IMR-90 (cell line): Measurements from ENCODE around the gene USP10. TPM values are rescaled to one million over a fixed set of nuclear protein-coding genes. Genes with fewer than 3 reads are reported as not detected.

ENCODE experiments used
- ATAC-seq: fragments of 200-7000 bp; cut with Tn5 transposase; 2 replicates; pipeline ENCODE4 v1.9.1; 2020; ENCODE audit warnings: low read depth, mild to moderate bottlenecking, moderate library complexity
- BruUV-seq: library from RNA; stranded (reverse); fragments of 400-500 nt; replicated peaks from 2 replicates; lab custom pipeline; 2021; lab: Mats Ljungman, UMichigan
- CTCF ChIA-PET: fragments of 300-600 bp; formaldehyde crosslinking; extraction: SDS; loops from one replicate; lab custom pipeline; 2021; ENCODE audit warnings: antibody characterized with exemption; lab: Yijun Ruan, JAX
- POLR2A ChIA-PET: fragments of 300-600 bp; sonication (Branson Sonifier 250); formaldehyde crosslinking; loops from one replicate; lab custom pipeline; 2022; ENCODE audit warnings: antibody characterized with exemption; ENCODE audit not compliant: unreplicated experiment; lab: Charles Lee
- DNase-seq: peaks from one replicate; pipeline ENCODE4 v3.0.0; 2013
- H2AFZ ChIP-seq: replicated peaks from 2 replicates; pipeline ENCODE3; 2013; ENCODE audit warnings: low read length, mild to moderate bottlenecking; ENCODE audit not compliant: poor library complexity
- H2AK5ac ChIP-seq: 2 replicates; pipeline ENCODE4 v1.6.1; 2013; ENCODE audit warnings: low read depth, low read length, inconsistent platforms
- H2AK9ac ChIP-seq: replicated peaks from 2 replicates; pipeline ENCODE3; 2013; ENCODE audit warnings: mild to moderate bottlenecking, low read depth, low read length, moderate library complexity; ENCODE audit not compliant: poor library complexity
- H2BK120ac ChIP-seq: 2 replicates; pipeline ENCODE4 v1.6.1; 2013; ENCODE audit warnings: low read depth, low read length, inconsistent platforms
- H2BK15ac ChIP-seq: 3 replicates; pipeline ENCODE4 v1.6.1; 2013; ENCODE audit warnings: low read depth, low read length, inconsistent platforms
- H2BK20ac ChIP-seq: 2 replicates; pipeline ENCODE4 v1.6.1; 2013; ENCODE audit warnings: low read depth, mild to moderate bottlenecking, inconsistent platforms, low read length, moderate library complexity
- H2BK5ac ChIP-seq: 2 replicates; pipeline ENCODE4 v1.6.1; 2013; ENCODE audit warnings: mild to moderate bottlenecking, low read depth, low read length, inconsistent platforms; ENCODE audit not compliant: poor library complexity, severe bottlenecking
- H3K14ac ChIP-seq: replicated peaks from 2 replicates; pipeline ENCODE4 v1.6.1; 2013; ENCODE audit warnings: low read depth, low read length, inconsistent platforms
- H3K18ac ChIP-seq: 2 replicates; pipeline ENCODE4 v1.6.1; 2013; ENCODE audit warnings: low read depth, low read length, control low read depth
- H3K23ac ChIP-seq: 2 replicates; pipeline ENCODE4 v1.6.1; 2013; ENCODE audit warnings: low read depth, low read length, inconsistent platforms
- H3K27ac ChIP-seq: 2 replicates; pipeline ENCODE4 v1.5.1; 2013; ENCODE audit warnings: mild to moderate bottlenecking, control low read depth, low read length; ENCODE audit not compliant: insufficient read depth
- H3K27me3 ChIP-seq: 2 replicates; pipeline ENCODE4 v1.6.1; 2013; ENCODE audit warnings: low read length; ENCODE audit not compliant: control insufficient read depth, insufficient read depth
- H3K36me3 ChIP-seq: 2 replicates; pipeline ENCODE4 v1.6.1; 2013; ENCODE audit warnings: low read length, mixed read lengths; ENCODE audit not compliant: control insufficient read depth, insufficient read depth
- H3K4ac ChIP-seq: 2 replicates; pipeline ENCODE4 v1.6.1; 2013; ENCODE audit warnings: low read depth, low read length, inconsistent platforms
- H3K4me1 ChIP-seq: 2 replicates; pipeline ENCODE4 v1.6.1; 2013; ENCODE audit warnings: low read length, mixed read lengths; ENCODE audit not compliant: control insufficient read depth, insufficient read depth
- H3K4me2 ChIP-seq: 2 replicates; pipeline ENCODE4 v1.6.1; 2013; ENCODE audit warnings: low read depth, mild to moderate bottlenecking, control low read depth, low read length, moderate library complexity
- H3K4me3 ChIP-seq: 2 replicates; pipeline ENCODE4 v1.5.1; 2013; ENCODE audit warnings: low read depth, mild to moderate bottlenecking, control low read depth, low read length, moderate library complexity; ENCODE audit not compliant: insufficient read depth
- H3K56ac ChIP-seq: 2 replicates; pipeline ENCODE4 v1.6.1; 2013; ENCODE audit warnings: low read length, inconsistent platforms; ENCODE audit not compliant: insufficient read depth; ENCODE audit errors: extremely low read depth
- H3K79me1 ChIP-seq, 2 experiments: 2 replicates each; pipeline ENCODE4 v1.6.1; 2013; ENCODE audit warnings: low read length in 2 of 2, inconsistent platforms in 1 of 2, low read depth in 1 of 2
- H3K9ac ChIP-seq: 2 replicates; pipeline ENCODE4 v1.6.1; 2013; ENCODE audit warnings: low read depth, low read length, control low read depth
- H3K9me1 ChIP-seq: 2 replicates; pipeline ENCODE4 v1.6.1; 2013; ENCODE audit warnings: low read length, inconsistent platforms; ENCODE audit not compliant: insufficient read depth
- H3K9me3 ChIP-seq: 2 replicates; pipeline ENCODE4 v1.6.1; 2013; ENCODE audit warnings: low read length; ENCODE audit not compliant: control insufficient read depth, insufficient read depth
- H4K20me1 ChIP-seq: 2 replicates; pipeline ENCODE4 v1.6.1; 2013; ENCODE audit warnings: low read length, inconsistent platforms; ENCODE audit not compliant: insufficient read depth
- H4K5ac ChIP-seq: 2 replicates; pipeline ENCODE4 v1.6.1; 2013; ENCODE audit warnings: mild to moderate bottlenecking, low read depth, low read length, control low read depth
- H4K8ac ChIP-seq, 2 experiments: 2 replicates each; pipeline ENCODE4 v1.6.1; 2013; ENCODE audit warnings: low read depth in 2 of 2, low read length in 2 of 2, control low read depth in 1 of 2, inconsistent platforms in 1 of 2
- H4K91ac ChIP-seq: 2 replicates; pipeline ENCODE4 v1.6.1; 2013; ENCODE audit warnings: low read depth, low read length, inconsistent platforms; ENCODE audit not compliant: insufficient read depth
- BHLHE40 ChIP-seq: fragments of 150-350 bp; IDR thresholded peaks from 2 replicates; pipeline ENCODE4 v1.6.1; 2016; ENCODE audit warnings: mild to moderate bottlenecking, low read depth, low read length
- CHD1 ChIP-seq: IDR thresholded peaks from 2 replicates; pipeline ENCODE4 v1.6.1; 2012; ENCODE audit warnings: low read depth, low read length, improper control_type of control experiment
- CTCF ChIP-seq: conservative IDR thresholded peaks from 2 replicates; pipeline ENCODE4 v1.5.1; 2012; ENCODE audit warnings: mild to moderate bottlenecking, low read depth, low read length, improper control_type of control experiment
- FOS ChIP-seq: fragments of 150-350 bp; IDR thresholded peaks from 2 replicates; pipeline ENCODE4 v1.6.1; 2016; ENCODE audit warnings: low read depth, low read length
- MAFK ChIP-seq: IDR thresholded peaks from 2 replicates; pipeline ENCODE4 v1.6.1; 2012; ENCODE audit warnings: low read depth, low read length, improper control_type of control experiment
- MAZ ChIP-seq: IDR thresholded peaks from 2 replicates; pipeline ENCODE4 v1.6.1; 2012; ENCODE audit warnings: low read depth, mild to moderate bottlenecking, low read length, improper control_type of control experiment, moderate library complexity, borderline replicate concordance
- NFE2L2 ChIP-seq: fragments of 150-350 bp; IDR thresholded peaks from 2 replicates; pipeline ENCODE4 v1.6.1; 2016; ENCODE audit warnings: low read depth, mild to moderate bottlenecking, low read length
- RFX5 ChIP-seq: IDR thresholded peaks from 2 replicates; pipeline ENCODE4 v1.8.0; 2012; ENCODE audit warnings: low read depth, mild to moderate bottlenecking, low read length, moderate library complexity
- SMC3 ChIP-seq: fragments of 150-350 bp; IDR thresholded peaks from 2 replicates; pipeline ENCODE4 v1.6.1; 2016; ENCODE audit warnings: low read depth, mild to moderate bottlenecking, antibody characterized with exemption, low read length, moderate library complexity
- USF2 ChIP-seq: fragments of 150-350 bp; IDR thresholded peaks from 2 replicates; pipeline ENCODE4 v1.6.1; 2017; ENCODE audit warnings: mild to moderate bottlenecking, antibody characterized with exemption, low read length, low read depth
- WGBS, 2 experiments: methylation state at CpG; one replicate each; pipeline versions ENCODE4 v1.1.5 to v1.1.7; 2013; ENCODE audit warnings: missing lambda C conversion rate in 2 of 2; ENCODE audit not compliant: insufficient read length in 1 of 2; ENCODE audit errors: extremely low coverage in 2 of 2; 5-methylcytosine and 5-hydroxymethylcytosine counted together
- dilution Hi-C: fragments of 300-500 bp; cut with HindIII; formaldehyde crosslinking; loops from one replicate; pipeline ENCODE4 v1.14.3; 2018; ENCODE audit warnings: low sequenced_read_pairs; ENCODE audit not compliant: unreplicated experiment
- in situ Hi-C: fragments of 300-500 bp; cut with MboI; formaldehyde crosslinking; loops from 3 replicates; pipeline ENCODE4 v1.14.3; 2019; ENCODE audit warnings: low sequenced_read_pairs, inconsistent platforms, mixed read lengths
- intact Hi-C: fragments of 100-400 bp; cut with micrococcal nuclease; formaldehyde crosslinking; loops from 2 replicates; pipeline ENCODE4 v1.10.0; 2022
- polyA plus RNA-seq, 3 experiments: library from polyadenylated mRNA; depleted of rRNA; stranded (reverse); fragments of >200 nt; gene quantifications; 2 replicates each; pipeline ENCODE4 v1.2.3, GENCODE V29; 2012; ENCODE audit warnings: low replicate concordance in 1 of 3
- total RNA-seq: library from RNA; depleted of rRNA; stranded (reverse); fragments of >200 nt; gene quantifications from 2 replicates; pipeline ENCODE4 v1.2.3, GENCODE V29; 2012

USP10 gene
- total and polyA plus RNA-seq, 2 of the 4 experiments (the other 2 are of a cell fraction), result 54.3 to 79.0 TPM

- no peak overlapping the region for H4K5ac ChIP-seq
- H3K4me1 ChIP-seq, result peaks cover 7% of the 10 kb centered on the region
- H2AK5ac ChIP-seq, result no peak overlapping the region
- WGBS, 2 experiments, result 100% methylated on average over 7 of the region's 9 CpGs; no CpG with 5 or more reads in 1 of the 2 experiments
- peaks cover 3% of the 10 kb centered on the region for H3K9me1 ChIP-seq
- H3K4ac ChIP-seq, result no peak overlapping the region
- H3K9ac ChIP-seq, result no peak overlapping the region
- DNase-seq, result no peak
- H2BK15ac ChIP-seq, result no peak overlapping the region
- H3K14ac ChIP-seq, result no peak overlapping the region
- no peak overlapping the region for H3K56ac ChIP-seq
- ChIA-PET CTCF (interaction anchor here (0.6 to 1.0 kb wide), 2 partner anchors 48 to 57 kb away, joined by 3 read pairs; no protein-coding TSS in a partner anchor), POLR2A (no interaction called here)
- no TSS peak for BruUV-seq
- H3K27ac ChIP-seq, result no peak overlapping the region
- no peak overlapping the region for H2BK120ac ChIP-seq
- H3K9me3 ChIP-seq, result peaks cover 3% of the 10 kb centered on the region; the same call in 1 of the 2 replicates
- TF ChIP-seq SMC3, result no peak
- TF ChIP-seq CHD1, result no peak
- no peak for TF ChIP-seq BHLHE40
- no peak for TF ChIP-seq MAZ
- TF ChIP-seq NFE2L2, result no peak
- no peak for TF ChIP-seq CTCF
- no peak for TF ChIP-seq FOS
- TF ChIP-seq USF2, result no peak
- TF ChIP-seq RFX5, result no peak
- TF ChIP-seq MAFK, result no peak
- H3K4me2 ChIP-seq, result no peak overlapping the region
- H3K18ac ChIP-seq, result no peak overlapping the region
- no peaks in the 10 kb centered on the region; the same call in 1 of the 2 replicates for H3K27me3 ChIP-seq
- H2BK20ac ChIP-seq, result no peak overlapping the region
- H2BK5ac ChIP-seq, result no peak overlapping the region
- no peak overlapping the region for H3K23ac ChIP-seq
- no peak for ATAC-seq
- dilution Hi-C loops (no loop called here), in situ Hi-C loops (loop anchor here (5.0 kb wide), 1 partner anchor 49 kb away; no protein-coding TSS in a partner anchor), intact Hi-C loops (no loop called here)
- H4K20me1 ChIP-seq, result no peaks in the 10 kb centered on the region
- peak overlapping the region; percentile 34 for H2AK9ac ChIP-seq
- H2AFZ ChIP-seq, result no peak overlapping the region
- no peaks in the 10 kb centered on the region for H3K36me3 ChIP-seq
- H4K91ac ChIP-seq, result no peak overlapping the region
- no peaks in the 10 kb centered on the region for H3K79me1 ChIP-seq
- H3K4me3 ChIP-seq, result no peak overlapping the region
- H4K8ac ChIP-seq, result no peak overlapping the region
Measured at GRCh38 chr16:84678541-84678940, 21.3 kb upstream of the USP10 start.
